Retinal pigment epithelial cell (primary cell): ENCODE data around the gene CFAP100.

Source experiments
- DNase-seq: peaks from one replicate; pipeline ENCODE4 v3.0.0-alpha.2; 2010; ENCODE audit warnings: low read depth
- H3K4me3 ChIP-seq: 2 replicates; pipeline ENCODE4 v1.5.1; 2011; ENCODE audit warnings: mild to moderate bottlenecking, low read length, control low read depth, moderate library complexity
- TF ChIP-seq, protein P1 (sequence below): conservative IDR thresholded peaks from 2 replicates; pipeline ENCODE4 v1.5.1; 2011; ENCODE audit warnings: low read depth, low read length, control low read depth, inconsistent platforms

Gene CFAP100

GRCh38 chr3:126358038-126358815, 36.5 kb upstream of the CFAP100 start:
- peak overlapping the region; percentile 61 for H3K4me3 ChIP-seq
- DNase-seq, result no peak
- TF ChIP-seq, protein P1, sequence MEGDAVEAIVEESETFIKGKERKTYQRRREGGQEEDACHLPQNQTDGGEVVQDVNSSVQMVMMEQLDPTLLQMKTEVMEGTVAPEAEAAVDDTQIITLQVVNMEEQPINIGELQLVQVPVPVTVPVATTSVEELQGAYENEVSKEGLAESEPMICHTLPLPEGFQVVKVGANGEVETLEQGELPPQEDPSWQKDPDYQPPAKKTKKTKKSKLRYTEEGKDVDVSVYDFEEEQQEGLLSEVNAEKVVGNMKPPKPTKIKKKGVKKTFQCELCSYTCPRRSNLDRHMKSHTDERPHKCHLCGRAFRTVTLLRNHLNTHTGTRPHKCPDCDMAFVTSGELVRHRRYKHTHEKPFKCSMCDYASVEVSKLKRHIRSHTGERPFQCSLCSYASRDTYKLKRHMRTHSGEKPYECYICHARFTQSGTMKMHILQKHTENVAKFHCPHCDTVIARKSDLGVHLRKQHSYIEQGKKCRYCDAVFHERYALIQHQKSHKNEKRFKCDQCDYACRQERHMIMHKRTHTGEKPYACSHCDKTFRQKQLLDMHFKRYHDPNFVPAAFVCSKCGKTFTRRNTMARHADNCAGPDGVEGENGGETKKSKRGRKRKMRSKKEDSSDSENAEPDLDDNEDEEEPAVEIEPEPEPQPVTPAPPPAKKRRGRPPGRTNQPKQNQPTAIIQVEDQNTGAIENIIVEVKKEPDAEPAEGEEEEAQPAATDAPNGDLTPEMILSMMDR, result no peak

DNA sequence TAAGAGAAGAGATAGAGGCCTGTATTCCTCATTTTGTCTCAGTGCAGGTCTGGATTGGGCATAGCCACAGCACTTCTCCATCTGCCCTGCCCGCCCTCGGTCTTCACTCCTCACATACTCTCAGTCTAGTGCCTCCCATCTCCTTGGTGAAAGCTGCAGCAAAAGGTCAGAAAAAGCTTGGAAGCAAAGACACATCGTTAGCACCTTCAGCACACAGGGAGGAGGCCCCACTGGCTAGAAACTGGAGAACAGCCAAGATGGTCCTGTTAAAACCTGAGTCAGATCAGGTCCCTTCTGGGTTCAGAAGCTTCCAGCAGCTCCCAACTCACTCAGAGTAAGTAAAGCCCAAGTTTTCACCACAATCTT, 35.9 kb upstream of the CFAP100 start:
- DNase-seq, result no peak

DNA sequence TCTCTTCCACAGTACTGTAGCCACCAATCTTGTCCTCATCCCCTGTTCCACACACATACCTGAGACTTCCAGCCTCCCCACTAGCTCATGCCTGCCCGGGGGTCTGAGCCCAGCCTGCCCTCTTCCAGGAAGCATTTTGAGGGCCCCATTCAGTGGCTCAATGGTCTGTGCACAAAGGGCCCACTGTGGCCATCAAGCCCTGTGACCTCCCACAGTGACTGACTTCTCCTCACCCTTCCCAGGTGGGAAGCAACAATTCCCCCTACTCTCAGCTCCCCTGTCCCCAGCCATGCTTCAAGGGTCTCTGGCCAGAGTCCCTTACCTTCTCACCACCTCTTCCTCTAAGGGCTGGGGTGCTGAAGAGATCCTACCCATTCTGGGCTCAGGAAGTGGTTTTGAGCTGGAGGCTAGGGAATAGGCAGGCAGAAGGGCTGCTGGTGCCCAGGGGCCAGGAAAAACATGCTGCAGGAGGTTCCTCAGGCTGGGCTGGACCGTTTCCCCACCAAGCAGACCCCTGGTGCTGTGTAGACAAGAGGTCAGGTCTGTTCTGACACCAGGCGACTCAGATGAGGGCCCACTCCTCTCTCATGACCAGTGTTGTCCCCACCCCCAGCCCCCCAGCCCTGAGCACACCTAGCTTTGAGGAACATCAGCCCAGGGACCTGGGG, 34.5 kb upstream of the CFAP100 start:
- TF ChIP-seq, protein P1, result no peak
- DNase-seq, result no peak
- H3K4me3 ChIP-seq, result no peak overlapping the region

More for the DNA sequence above, 35.9 kb upstream of the CFAP100 start:
- TF ChIP-seq, protein P1, result no peak
- no peak overlapping the region for H3K4me3 ChIP-seq

- DNase-seq, result no peak
- H3K4me3 ChIP-seq, result no peak overlapping the region
- TF ChIP-seq, protein P1, result no peak
These were observed 34.0 kb upstream of the CFAP100 start for GRCh38 chr3:126360714-126361060.

DNA sequence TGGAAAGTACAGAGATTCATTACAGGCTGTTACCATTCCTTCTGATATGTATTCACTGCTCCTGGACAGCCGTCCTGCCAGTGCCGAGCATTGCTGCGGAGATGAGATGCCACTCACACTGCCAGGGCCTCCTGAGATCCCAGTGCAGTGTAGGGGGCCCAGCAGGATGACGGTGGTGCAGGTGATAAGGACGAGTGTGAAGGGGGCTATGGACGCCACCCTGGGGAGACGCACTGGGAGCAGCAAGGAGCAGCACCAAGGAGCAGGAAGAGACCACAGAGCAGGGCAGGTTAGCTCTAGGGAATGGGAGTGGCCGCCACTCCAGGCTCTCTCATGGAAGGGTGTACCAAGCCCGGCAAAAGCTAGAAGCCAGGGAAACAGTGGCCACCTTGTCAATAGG, 33.5 kb upstream of the CFAP100 start:
- DNase-seq, result no peak
- no peak overlapping the region for H3K4me3 ChIP-seq
- TF ChIP-seq, protein P1, result no peak

- TF ChIP-seq, protein P1, result no peak
These were observed 30.5 kb upstream of the CFAP100 start for GRCh38 chr3:126364130-126364695.

More at GRCh38 chr3:126364130-126364695, 30.5 kb upstream of the CFAP100 start:
- no peak for DNase-seq
- H3K4me3 ChIP-seq, result no peak overlapping the region
